K562 (cell line): ENCODE data around the gene ESD.

ENCODE experiments used
- BRCA1 ChIP-seq, 2 experiments: fragments of 450-650 bp in 1 of 2; sonication (generic) in 1 of 2; formaldehyde crosslinking in 1 of 2; IDR thresholded peaks; 2 replicates each; pipeline versions ENCODE4 v1.5.0 to v1.6.1; 2017 to 2020; ENCODE audit warnings: mild to moderate bottlenecking in 1 of 2, missing genetic modification reagents in 1 of 2
- ESRRA ChIP-seq: fragments of 450-650 bp; IDR thresholded peaks from 2 replicates; pipeline ENCODE4 v1.6.1; 2014; ENCODE audit warnings: low read depth, mild to moderate bottlenecking, moderate library complexity, borderline replicate concordance
- KDM4B ChIP-seq, 2 experiments: fragments of 450-650 bp in 1 of 2; sonication (generic) in 1 of 2; IDR thresholded peaks; 2 replicates each; pipeline ENCODE4 v1.6.1; 2016 to 2017; ENCODE audit warnings: borderline replicate concordance in 2 of 2, antibody characterized with exemption in 1 of 2, low read depth in 1 of 2, mild to moderate bottlenecking in 1 of 2
- MYC ChIP-seq, 2 experiments: fragments of 250-450 bp in 1 of 2; sonication (Bioruptor Pico) in 1 of 2; IDR thresholded peaks; 2 replicates each; pipeline versions ENCODE4 v1.5.1 to v1.6.1; 2012 to 2021; ENCODE audit warnings: low read depth in 2 of 2, borderline replicate concordance in 1 of 2, improper control_type of control experiment in 1 of 2, low read length in 1 of 2, mild to moderate bottlenecking in 1 of 2, moderate library complexity in 1 of 2
- TF ChIP-seq, protein P1 (sequence below): fragments of 250-450 bp; sonication (Bioruptor Pico); IDR thresholded peaks from 2 replicates; pipeline ENCODE4 v1.8.0; 2021; ENCODE audit warnings: mild to moderate bottlenecking, moderate library complexity

DNA sequence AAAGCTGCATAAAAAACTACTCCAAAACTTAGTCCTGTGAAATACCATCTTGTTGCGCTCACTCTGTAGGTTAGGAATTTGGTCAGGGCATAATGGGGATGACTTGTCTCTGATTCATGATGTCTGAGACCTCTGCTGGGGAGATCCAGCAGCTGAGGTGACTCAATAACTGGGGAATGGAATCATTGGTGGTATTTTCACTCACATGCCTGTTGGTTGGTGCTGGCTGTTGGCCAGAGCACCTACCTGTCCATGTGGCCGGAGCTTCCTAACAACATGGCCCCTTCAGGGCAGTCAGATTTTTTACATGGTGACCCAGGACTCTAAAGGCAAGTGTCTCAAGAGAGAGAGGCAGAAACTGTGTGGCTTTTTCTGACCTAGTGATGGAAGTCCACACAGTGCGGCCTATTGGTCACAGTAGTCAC lies 7.4 kb upstream of the ESD start:
- TF ChIP-seq ESRRA (no peak), BRCA1 (IDR thresholded peaks at IDR 0.05) (no peak), BRCA1 (CRISPR knock-in tag; IDR thresholded peaks at IDR 0.05) (no peak), MYC (IDR thresholded peaks at IDR 0.05; ENCODE audit: low read depth, low read length) (no peak), MYC (CRISPR knock-in tag; IDR thresholded peaks at IDR 0.05; ENCODE audit: borderline replicate concordance, low read depth) (no peak), KDM4B (IDR thresholded peaks at IDR 0.05; ENCODE audit: borderline replicate concordance in 2 of 2, low read depth in 1 of 2) (no peak)
- TF ChIP-seq, protein P1, sequence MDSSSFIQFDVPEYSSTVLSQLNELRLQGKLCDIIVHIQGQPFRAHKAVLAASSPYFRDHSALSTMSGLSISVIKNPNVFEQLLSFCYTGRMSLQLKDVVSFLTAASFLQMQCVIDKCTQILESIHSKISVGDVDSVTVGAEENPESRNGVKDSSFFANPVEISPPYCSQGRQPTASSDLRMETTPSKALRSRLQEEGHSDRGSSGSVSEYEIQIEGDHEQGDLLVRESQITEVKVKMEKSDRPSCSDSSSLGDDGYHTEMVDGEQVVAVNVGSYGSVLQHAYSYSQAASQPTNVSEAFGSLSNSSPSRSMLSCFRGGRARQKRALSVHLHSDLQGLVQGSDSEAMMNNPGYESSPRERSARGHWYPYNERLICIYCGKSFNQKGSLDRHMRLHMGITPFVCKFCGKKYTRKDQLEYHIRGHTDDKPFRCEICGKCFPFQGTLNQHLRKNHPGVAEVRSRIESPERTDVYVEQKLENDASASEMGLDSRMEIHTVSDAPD (CRISPR knock-in tag): no peak
